Endodermal cell (in vitro differentiated cells): ENCODE results near the gene FBLN2. TPM values are rescaled to one million over a fixed set of nuclear protein-coding genes. Genes with fewer than 3 reads are reported as not detected.

ENCODE experiments used
- DNase-seq: peaks from one replicate; pipeline ENCODE4 v3.0.0-alpha.2; 2017
- H3K27ac ChIP-seq: 2 replicates; pipeline ENCODE4 v1.5.1; 2013; ENCODE audit warnings: mild to moderate bottlenecking, low read depth, low read length, moderate library complexity
- H3K27me3 ChIP-seq: 2 replicates; pipeline ENCODE4 v1.6.1; 2013; ENCODE audit warnings: mild to moderate bottlenecking, low read length, moderate library complexity; ENCODE audit not compliant: insufficient read depth, control insufficient read depth, poor library complexity, severe bottlenecking
- H3K36me3 ChIP-seq: 2 replicates; pipeline ENCODE4 v1.7.0; 2013; ENCODE audit warnings: mild to moderate bottlenecking, low read length, moderate library complexity; ENCODE audit not compliant: control insufficient read depth, insufficient read depth
- H3K4me1 ChIP-seq: one replicate; pipeline ENCODE4 v1.7.0; 2013; ENCODE audit warnings: low read length; ENCODE audit not compliant: control insufficient read depth, insufficient read depth
- H3K4me3 ChIP-seq: 2 replicates; pipeline ENCODE4 v1.5.1; 2013; ENCODE audit warnings: mild to moderate bottlenecking, low read length, moderate library complexity
- H3K9ac ChIP-seq: 2 replicates; pipeline ENCODE4 v1.6.1; 2013; ENCODE audit warnings: mild to moderate bottlenecking, low read length, moderate library complexity; ENCODE audit not compliant: poor library complexity, severe bottlenecking; ENCODE audit errors: extremely low read depth
- H3K9me3 ChIP-seq: 2 replicates; pipeline ENCODE4 v1.6.1; 2013; ENCODE audit warnings: mild to moderate bottlenecking, low read length, moderate library complexity; ENCODE audit not compliant: control insufficient read depth
- H3K27ac Mint-ChIP-seq: 2 replicates; pipeline ENCODE4 v1.8.0; 2020; ENCODE audit warnings: mixed read lengths
- H3K27me3 Mint-ChIP-seq: 2 replicates; pipeline ENCODE4 v1.8.0; 2021; ENCODE audit warnings: mild to moderate bottlenecking, mixed read lengths; ENCODE audit not compliant: insufficient read depth
- H3K36me3 Mint-ChIP-seq: 2 replicates; pipeline ENCODE4 v1.8.0; 2020; ENCODE audit warnings: low read depth, mixed read lengths
- H3K4me1 Mint-ChIP-seq: 2 replicates; pipeline ENCODE4 v1.8.0; 2020; ENCODE audit warnings: mixed read lengths
- H3K4me3 Mint-ChIP-seq: 2 replicates; pipeline ENCODE4 v1.8.0; 2020; ENCODE audit warnings: mild to moderate bottlenecking, moderate library complexity, mixed read lengths
- H3K9me3 Mint-ChIP-seq: 2 replicates; pipeline ENCODE4 v1.8.0; 2020; ENCODE audit warnings: mild to moderate bottlenecking, mixed read lengths
- WGBS, 2 experiments: methylation state at CpG; one replicate each; pipeline versions ENCODE4 v1.1.5 to v1.1.7; 2013; ENCODE audit warnings: missing lambda C conversion rate in 2 of 2, mixed read lengths in 1 of 2; ENCODE audit not compliant: insufficient coverage in 1 of 2, insufficient read length in 1 of 2; 5-methylcytosine and 5-hydroxymethylcytosine counted together
- total RNA-seq, 2 donors: library from RNA; stranded (reverse); fragmentation: NEBNext Ultra II Directional in 1 of 2; extraction: Animal tissue kit (Norgen Biotek cat#: 25700) in 1 of 2; gene quantifications; 2 replicates in 1 of 2; 3 replicates in 1 of 2; pipeline ENCODE4 v1.2.1, GENCODE V29; 2021
- TF ChIP-seq, protein P1 (sequence below): fragments of 200-600 bp; sonication (generic); conservative IDR thresholded peaks from 2 replicates; pipeline ENCODE4 v1.5.0; 2021; ENCODE audit warnings: antibody characterized with exemption, mild to moderate bottlenecking

FBLN2 gene
- total RNA-seq, 2 donors from 2014 or later, result 86.1 to 136 TPM

DNA sequence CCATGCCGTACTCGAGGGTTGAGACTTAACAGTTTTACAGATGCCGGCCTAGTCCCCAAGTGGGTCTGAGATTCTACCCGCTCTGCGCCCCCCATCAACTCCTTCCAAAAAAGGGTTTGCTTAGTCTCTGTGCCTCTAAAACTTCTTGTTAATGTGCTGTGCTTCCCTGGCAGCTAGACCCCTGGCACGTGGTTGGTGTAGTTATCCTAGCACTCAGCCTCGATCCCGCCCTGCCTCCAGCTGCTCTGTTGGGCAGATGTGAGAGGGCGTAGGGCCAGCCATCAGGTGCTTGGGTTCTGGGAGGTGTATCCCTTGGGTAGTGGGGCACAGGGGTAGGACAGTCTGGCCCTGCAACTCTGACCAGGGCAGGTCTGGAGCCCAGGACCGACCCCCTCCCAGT, 79.5 kb downstream of the FBLN2 start:
- no peaks in the 10 kb centered on the region for H3K4me1 ChIP-seq
- H3K9ac ChIP-seq, result no peak overlapping the region
- no peaks in the 10 kb centered on the region for H3K27me3 Mint-ChIP-seq
- no peak overlapping the region for H3K27ac Mint-ChIP-seq
- no peak for DNase-seq
- no peaks in the 10 kb centered on the region for H3K9me3 Mint-ChIP-seq
- no peaks in the 10 kb centered on the region for H3K27me3 ChIP-seq
- no peak overlapping the region for H3K4me3 ChIP-seq
- WGBS, 2 experiments, result 91 to 96% methylated on average over 8 to 10 of the region's 10 CpGs
- H3K36me3 ChIP-seq, result no peaks in the 10 kb centered on the region
- no peaks in the 10 kb centered on the region for H3K4me1 Mint-ChIP-seq
- H3K27ac ChIP-seq, result no peak overlapping the region
- peaks cover 10% of the 10 kb centered on the region for H3K36me3 Mint-ChIP-seq
- TF ChIP-seq, protein P1, sequence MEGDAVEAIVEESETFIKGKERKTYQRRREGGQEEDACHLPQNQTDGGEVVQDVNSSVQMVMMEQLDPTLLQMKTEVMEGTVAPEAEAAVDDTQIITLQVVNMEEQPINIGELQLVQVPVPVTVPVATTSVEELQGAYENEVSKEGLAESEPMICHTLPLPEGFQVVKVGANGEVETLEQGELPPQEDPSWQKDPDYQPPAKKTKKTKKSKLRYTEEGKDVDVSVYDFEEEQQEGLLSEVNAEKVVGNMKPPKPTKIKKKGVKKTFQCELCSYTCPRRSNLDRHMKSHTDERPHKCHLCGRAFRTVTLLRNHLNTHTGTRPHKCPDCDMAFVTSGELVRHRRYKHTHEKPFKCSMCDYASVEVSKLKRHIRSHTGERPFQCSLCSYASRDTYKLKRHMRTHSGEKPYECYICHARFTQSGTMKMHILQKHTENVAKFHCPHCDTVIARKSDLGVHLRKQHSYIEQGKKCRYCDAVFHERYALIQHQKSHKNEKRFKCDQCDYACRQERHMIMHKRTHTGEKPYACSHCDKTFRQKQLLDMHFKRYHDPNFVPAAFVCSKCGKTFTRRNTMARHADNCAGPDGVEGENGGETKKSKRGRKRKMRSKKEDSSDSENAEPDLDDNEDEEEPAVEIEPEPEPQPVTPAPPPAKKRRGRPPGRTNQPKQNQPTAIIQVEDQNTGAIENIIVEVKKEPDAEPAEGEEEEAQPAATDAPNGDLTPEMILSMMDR, result no peak
- H3K9me3 ChIP-seq, result no peaks in the 10 kb centered on the region
- H3K4me3 Mint-ChIP-seq, result no peak overlapping the region

DNA sequence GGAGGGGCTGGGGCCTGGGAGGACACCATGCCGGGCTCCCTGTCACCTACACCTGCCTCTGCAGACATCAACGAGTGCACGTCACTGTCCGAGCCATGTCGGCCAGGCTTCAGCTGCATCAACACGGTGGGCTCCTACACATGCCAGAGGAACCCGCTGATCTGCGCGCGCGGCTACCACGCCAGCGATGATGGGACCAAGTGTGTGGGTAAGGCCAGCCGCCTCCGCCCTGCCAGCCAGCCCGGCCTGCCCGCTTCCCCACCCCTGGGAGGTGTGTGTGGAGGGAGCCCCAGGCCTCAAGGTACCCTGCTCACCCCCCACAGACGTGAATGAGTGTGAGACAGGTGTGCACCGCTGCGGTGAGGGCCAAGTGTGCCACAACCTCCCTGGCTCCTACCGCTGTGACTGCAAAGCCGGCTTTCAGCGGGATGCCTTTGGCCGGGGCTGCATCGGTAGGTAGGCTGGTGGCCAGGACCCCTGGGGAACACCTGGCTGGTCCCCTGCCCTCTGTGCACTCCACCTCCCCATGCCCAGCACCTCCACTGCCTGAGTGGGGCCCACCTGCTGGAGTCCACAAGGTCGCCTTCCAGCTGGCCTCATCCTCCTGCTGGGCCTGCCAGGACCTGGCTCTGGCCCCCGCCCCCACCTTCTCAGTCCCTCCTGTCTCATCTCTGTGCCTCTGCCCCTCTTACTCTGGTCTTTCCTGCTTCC, 80.1 kb downstream of the FBLN2 start:
- Mint-ChIP-seq H3K27me3 (no peaks in the 10 kb centered on the region), H3K36me3 (peaks cover 10% of the 10 kb centered on the region), H3K27ac (no peak overlapping the region), H3K4me3 (no peak overlapping the region), H3K4me1 (no peaks in the 10 kb centered on the region), H3K9me3 (no peaks in the 10 kb centered on the region)
- Histone ChIP-seq H3K4me1 (no peaks in the 10 kb centered on the region), H3K36me3 (no peaks in the 10 kb centered on the region), H3K27me3 (no peaks in the 10 kb centered on the region), H3K27ac (no peak overlapping the region), H3K4me3 (no peak overlapping the region), H3K9me3 (no peaks in the 10 kb centered on the region), H3K9ac (no peak overlapping the region)
- no peak for DNase-seq
- TF ChIP-seq, protein P1, result no peak
- 93 to 96% methylated on average over 26 to 27 of the region's 27 CpGs for WGBS, 2 experiments

DNA sequence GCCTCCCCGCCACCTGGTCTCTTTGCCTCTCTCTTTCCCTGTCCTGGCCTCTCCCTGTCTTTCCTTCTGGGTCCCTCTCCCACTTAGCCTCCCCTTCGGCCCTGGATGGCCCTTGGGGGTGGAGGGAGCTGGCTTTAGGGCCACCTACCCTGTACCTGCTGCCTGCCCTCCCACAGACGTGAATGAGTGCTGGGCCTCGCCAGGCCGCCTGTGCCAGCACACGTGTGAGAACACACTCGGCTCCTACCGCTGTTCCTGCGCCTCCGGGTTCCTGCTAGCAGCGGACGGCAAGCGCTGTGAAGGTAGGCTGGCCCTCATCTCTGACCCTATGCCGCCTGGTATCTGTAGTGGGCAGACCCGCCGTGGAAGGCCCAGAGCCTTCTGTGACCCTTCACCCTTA, 80.7 kb downstream of the FBLN2 start:
- Mint-ChIP-seq H3K4me3 (no peak overlapping the region), H3K27me3 (no peaks in the 10 kb centered on the region), H3K36me3 (peaks cover 7% of the 10 kb centered on the region), H3K4me1 (no peaks in the 10 kb centered on the region), H3K27ac (no peak overlapping the region), H3K9me3 (no peaks in the 10 kb centered on the region)
- 93 to 95% methylated on average over 13 to 16 of the region's 16 CpGs for WGBS, 2 experiments
- H3K27ac ChIP-seq, result no peak overlapping the region
- no peaks in the 10 kb centered on the region for H3K4me1 ChIP-seq
- H3K36me3 ChIP-seq, result no peaks in the 10 kb centered on the region
- TF ChIP-seq, protein P1, result no peak
- no peak for DNase-seq
- H3K4me3 ChIP-seq, result no peak overlapping the region
- H3K27me3 ChIP-seq, result no peaks in the 10 kb centered on the region
- H3K9me3 ChIP-seq, result no peaks in the 10 kb centered on the region
- H3K9ac ChIP-seq, result no peak overlapping the region
